Thoracic aorta (tissue), 2 donors: ENCODE results near the gene TTLL6. TPM values are rescaled to one million over a fixed set of nuclear protein-coding genes. Genes with fewer than 3 reads are reported as not detected.

Experiments
- ATAC-seq: fragments of 150-250 bp; one replicate; pipeline ENCODE4 v1.8.0; 2017; ENCODE audit warnings: low read depth; ENCODE audit not compliant: insufficient number of reproducible peaks, low FRiP score
- DNase-seq: peaks from one replicate; pipeline ENCODE4 v3.0.0-alpha.2; 2020; ENCODE audit warnings: low spot score
- H3K27ac ChIP-seq, 2 donors: fragments of 200-600 bp; sonication (generic); 1 replicate in 1 of 2; 2 replicates in 1 of 2; pipeline ENCODE4 v1.5.1; 2016; ENCODE audit warnings: mild to moderate bottlenecking in 2 of 2, moderate library complexity in 2 of 2
- H3K27me3 ChIP-seq: fragments of 200-600 bp; sonication (generic); replicated peaks from 2 replicates; pipeline ENCODE4 v1.6.0; 2016; ENCODE audit warnings: mild to moderate bottlenecking; ENCODE audit not compliant: insufficient read depth
- H3K36me3 ChIP-seq: fragments of 200-600 bp; sonication (generic); one replicate; pipeline ENCODE4 v1.5.1; 2016
- H3K4me1 ChIP-seq, 2 donors: fragments of 200-600 bp; sonication (generic); 1 replicate in 1 of 2; 2 replicates in 1 of 2; pipeline versions ENCODE4 v1.5.1 to v1.6.0; 2016; ENCODE audit warnings: low read depth in 2 of 2, mild to moderate bottlenecking in 1 of 2; ENCODE audit not compliant: control insufficient read depth in 1 of 2
- H3K4me3 ChIP-seq: fragments of 200-600 bp; sonication (generic); 2 replicates; pipeline ENCODE4 v1.5.1; 2016; ENCODE audit warnings: mild to moderate bottlenecking
- H3K9me3 ChIP-seq: fragments of 200-600 bp; sonication (generic); 2 replicates; pipeline ENCODE4 v1.5.1; 2016
- total RNA-seq, 2 donors: library from RNA; depleted of rRNA; stranded (reverse); fragments of >200 nt; gene quantifications; one replicate each; pipeline versions ENCODE4 v1.1.0 to v1.2.3, GENCODE V29; 2016
- TF ChIP-seq, protein P1 (sequence below): fragments of 200-600 bp; sonication (generic); IDR thresholded peaks from one replicate; pipeline ENCODE4 v1.5.1; 2019; ENCODE audit warnings: antibody characterized with exemption

TTLL6 gene
- not detected for total RNA-seq

DNA sequence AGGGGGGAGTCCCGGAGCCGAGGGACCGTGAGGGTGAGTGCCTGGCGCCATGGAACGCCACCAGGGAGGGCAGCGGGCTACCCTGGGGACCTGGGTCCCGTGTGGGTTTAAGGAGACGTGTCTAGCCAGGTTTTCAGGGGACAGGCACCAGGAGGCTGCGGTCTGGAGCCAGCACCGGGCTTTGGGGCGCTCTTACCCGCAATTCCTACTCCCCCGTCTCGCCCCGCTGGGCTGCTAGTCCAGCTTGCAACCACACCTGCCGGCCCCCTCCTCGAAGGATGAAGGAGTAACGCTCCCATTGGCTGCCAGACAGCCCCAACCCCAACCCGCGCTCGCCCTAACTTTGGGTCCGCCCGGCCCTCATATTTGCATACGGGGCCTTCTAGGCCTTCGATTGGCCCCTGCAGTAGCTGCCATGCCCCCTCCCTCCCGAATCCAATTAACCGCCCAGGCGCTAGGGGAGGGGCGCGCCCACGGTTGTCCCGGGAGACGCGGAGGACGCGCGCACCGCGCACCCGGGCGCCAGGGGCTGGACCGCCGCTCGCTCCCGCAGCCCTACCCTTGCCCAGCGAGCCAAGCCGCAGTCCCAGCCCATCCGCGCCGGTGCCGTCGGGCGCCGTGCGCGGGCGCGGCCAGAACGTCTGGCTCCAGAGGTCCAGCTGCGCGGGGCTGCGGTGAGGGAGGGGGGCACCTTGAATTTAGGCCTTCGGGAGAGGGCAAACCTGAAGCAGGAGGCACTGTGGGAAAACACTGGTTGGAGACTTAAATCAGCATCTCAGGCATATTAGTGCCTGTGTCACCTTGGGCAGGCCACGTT, at the start of gene TTLL6:
TTLL6 (minus strand) TSS at position 456 of the 817 bp plus-strand sequence; CDS start at position 299, 157 bp downstream.
- TF ChIP-seq, protein P1, sequence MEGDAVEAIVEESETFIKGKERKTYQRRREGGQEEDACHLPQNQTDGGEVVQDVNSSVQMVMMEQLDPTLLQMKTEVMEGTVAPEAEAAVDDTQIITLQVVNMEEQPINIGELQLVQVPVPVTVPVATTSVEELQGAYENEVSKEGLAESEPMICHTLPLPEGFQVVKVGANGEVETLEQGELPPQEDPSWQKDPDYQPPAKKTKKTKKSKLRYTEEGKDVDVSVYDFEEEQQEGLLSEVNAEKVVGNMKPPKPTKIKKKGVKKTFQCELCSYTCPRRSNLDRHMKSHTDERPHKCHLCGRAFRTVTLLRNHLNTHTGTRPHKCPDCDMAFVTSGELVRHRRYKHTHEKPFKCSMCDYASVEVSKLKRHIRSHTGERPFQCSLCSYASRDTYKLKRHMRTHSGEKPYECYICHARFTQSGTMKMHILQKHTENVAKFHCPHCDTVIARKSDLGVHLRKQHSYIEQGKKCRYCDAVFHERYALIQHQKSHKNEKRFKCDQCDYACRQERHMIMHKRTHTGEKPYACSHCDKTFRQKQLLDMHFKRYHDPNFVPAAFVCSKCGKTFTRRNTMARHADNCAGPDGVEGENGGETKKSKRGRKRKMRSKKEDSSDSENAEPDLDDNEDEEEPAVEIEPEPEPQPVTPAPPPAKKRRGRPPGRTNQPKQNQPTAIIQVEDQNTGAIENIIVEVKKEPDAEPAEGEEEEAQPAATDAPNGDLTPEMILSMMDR: no peak
- H3K4me1 ChIP-seq: peaks cover 0 to 17% of the 10 kb centered on the region in 2 donors
- DNase-seq: peak; percentile 23
- peak within 1 kb of the TSS; percentile 60 for H3K4me3 ChIP-seq
- no peaks in the 10 kb centered on the region for H3K27me3 ChIP-seq
- no peak for ATAC-seq
- H3K36me3 ChIP-seq: no peaks in the 10 kb centered on the region
- H3K9me3 ChIP-seq: no peaks in the 10 kb centered on the region
- no peak within 1 kb of the TSS for H3K27ac ChIP-seq

DNA sequence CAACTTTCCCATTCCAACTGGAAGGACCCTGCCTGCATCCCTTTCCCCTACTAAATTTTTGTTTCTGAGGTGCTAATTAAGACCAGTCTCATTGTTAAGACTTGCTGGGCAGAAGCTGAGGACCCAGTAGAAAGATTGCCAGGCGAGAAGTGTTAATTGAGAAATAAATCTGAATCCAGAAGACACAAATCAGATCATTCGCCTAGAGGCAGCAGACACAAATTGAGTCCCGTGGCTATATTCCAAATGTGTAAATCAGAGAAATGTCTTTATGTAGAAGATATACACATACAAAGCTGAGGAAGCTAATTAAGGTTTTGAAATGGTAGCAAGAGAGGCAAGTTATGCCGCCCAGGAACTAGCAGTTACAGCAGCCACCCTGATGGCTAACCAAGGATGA, 43.4 kb upstream of the TTLL6 start:
- no peak for ATAC-seq
- Histone ChIP-seq H3K36me3 (peaks cover 77% of the 10 kb centered on the region), H3K4me1 (no peaks in the 10 kb centered on the region)

DNA sequence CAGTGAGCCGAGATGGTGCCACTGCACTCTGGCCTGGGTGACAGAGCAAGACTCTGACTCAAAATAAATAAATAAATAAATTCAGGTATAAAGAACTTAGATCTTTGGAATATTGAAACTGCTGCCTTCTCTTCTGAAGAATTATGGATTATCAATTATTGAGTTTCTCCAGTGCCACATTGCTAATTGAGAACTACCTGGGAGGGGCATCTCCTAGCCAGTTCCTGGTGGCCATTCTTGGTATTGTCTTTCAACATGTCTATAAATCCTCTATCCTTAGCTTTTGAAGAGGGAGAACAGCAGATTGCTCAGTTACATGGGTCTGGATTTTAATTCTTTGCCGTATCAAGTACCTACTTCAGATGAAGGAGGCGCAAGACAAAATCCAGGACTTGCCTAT, 43.0 kb upstream of the TTLL6 start:
- H3K27me3 ChIP-seq: no peaks in the 10 kb centered on the region
- no peaks in the 10 kb centered on the region for H3K9me3 ChIP-seq
- H3K36me3 ChIP-seq: peaks cover 78% of the 10 kb centered on the region
- no peak overlapping the region for H3K4me3 ChIP-seq
- no peaks in the 10 kb centered on the region for H3K4me1 ChIP-seq
- DNase-seq: no peak
- H3K27ac ChIP-seq: no peak overlapping the region
- TF ChIP-seq, protein P1: no peak
- ATAC-seq: no peak

More for the DNA sequence above, 43.4 kb upstream of the TTLL6 start:
- DNase-seq: no peak
- no peaks in the 10 kb centered on the region for H3K9me3 ChIP-seq
- no peaks in the 10 kb centered on the region for H3K27me3 ChIP-seq
- TF ChIP-seq, protein P1: no peak
- H3K4me3 ChIP-seq: no peak overlapping the region
- H3K27ac ChIP-seq: no peak overlapping the region

DNA sequence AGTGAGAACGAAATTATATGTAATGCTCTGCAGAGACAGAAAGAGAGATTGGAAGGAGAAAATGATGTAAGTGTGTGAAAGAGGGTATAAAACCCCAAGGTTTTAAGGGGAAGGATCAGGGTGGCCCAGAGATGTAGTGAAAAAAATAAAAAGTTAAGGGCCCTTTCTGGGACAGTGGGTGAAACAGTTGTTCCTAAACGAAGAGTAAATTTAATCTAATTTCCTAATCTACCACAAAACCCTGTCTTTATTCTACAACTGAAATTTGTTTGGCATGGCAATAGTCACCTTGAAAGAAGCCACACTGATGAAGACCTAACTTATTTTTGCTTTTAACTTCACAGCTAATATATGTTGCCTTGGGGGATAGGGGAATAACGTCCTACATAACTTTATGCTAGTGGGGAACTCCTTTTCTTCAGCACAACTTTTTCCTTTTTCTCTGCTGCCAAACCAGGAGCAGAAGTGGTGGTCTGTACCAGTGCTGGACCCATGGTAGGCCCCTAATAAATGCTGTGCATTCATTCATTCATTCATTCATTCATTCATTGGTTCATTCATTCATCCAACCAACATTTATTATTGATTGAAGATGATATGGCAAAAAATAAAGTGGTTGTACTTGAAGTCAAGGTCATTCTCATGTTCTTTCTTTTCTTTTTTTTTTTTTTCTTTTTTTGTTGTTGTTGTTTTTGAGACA, 39.2 kb upstream of the TTLL6 start:
- Histone ChIP-seq H3K27me3 (no peaks in the 10 kb centered on the region), H3K27ac (no peak overlapping the region), H3K4me1 (no peaks in the 10 kb centered on the region), H3K4me3 (no peak overlapping the region), H3K36me3 (peaks cover 80% of the 10 kb centered on the region), H3K9me3 (no peaks in the 10 kb centered on the region)
- ATAC-seq: no peak
- TF ChIP-seq, protein P1: no peak
- DNase-seq: no peak

DNA sequence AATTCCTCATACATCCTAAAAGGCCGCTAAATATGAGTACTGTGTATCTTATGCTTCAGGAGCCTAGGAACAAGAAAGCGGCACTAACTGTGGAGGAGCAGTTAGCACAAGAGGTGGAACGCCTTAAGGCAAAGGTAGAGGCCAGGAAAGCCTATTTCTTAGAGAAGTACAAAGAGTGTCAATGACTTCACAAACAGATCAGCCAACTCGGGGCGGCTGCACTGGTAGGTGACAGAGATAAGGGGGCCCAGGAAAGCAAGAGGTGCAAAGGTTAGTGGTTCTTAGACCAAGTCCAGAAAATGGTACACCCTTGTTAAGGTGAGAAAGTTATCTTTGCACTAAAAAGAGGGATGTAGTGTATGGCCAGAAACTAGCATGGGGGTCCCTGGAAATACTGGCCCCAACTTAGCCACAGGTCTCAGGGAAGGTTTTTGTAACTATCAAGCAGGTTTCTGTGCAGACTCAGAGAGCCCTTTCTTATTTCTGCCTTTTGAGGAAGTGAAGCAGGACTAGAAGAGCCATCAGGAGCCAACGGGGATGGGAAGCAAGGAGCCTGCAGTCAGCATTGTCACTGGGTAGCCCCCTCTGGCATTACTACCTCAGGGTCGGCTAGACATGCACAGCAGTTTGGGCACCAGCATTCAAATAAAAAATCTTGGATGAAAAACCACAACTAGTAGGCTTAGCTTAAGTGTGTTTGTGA, 37.9 kb upstream of the TTLL6 start:
- H3K4me1 ChIP-seq: no peaks in the 10 kb centered on the region
- H3K4me3 ChIP-seq: no peak overlapping the region
- TF ChIP-seq, protein P1: no peak
- peaks cover 78% of the 10 kb centered on the region for H3K36me3 ChIP-seq
- ATAC-seq: no peak
- no peak overlapping the region for H3K27ac ChIP-seq
- no peak for DNase-seq
- no peaks in the 10 kb centered on the region for H3K9me3 ChIP-seq
- no peaks in the 10 kb centered on the region for H3K27me3 ChIP-seq
